Umbilical cord (tissue), 2 donors: ENCODE measurements around the gene AGAP4. TPM values are rescaled to one million over a fixed set of nuclear protein-coding genes. Genes with fewer than 3 reads are reported as not detected.
"Not testable (repeated sequence)": the region's sequence is repeated elsewhere in the genome, so short reads cannot be mapped to it uniquely, and the experiment has no call there.

Experiments
- DNase-seq: peaks from one replicate; pipeline ENCODE4 v3.0.0-alpha.2; 2015; ENCODE audit warnings: low spot score
- total RNA-seq: library from RNA; depleted of rRNA; stranded (reverse); fragments of >200 nt; gene quantifications from one replicate; pipeline ENCODE4 v1.2.3, GENCODE V29; 2014; ENCODE audit warnings: low replicate concordance; ENCODE audit not compliant: insufficient read depth

The AGAP4 gene
- total RNA-seq = 4.6 TPM

DNA sequence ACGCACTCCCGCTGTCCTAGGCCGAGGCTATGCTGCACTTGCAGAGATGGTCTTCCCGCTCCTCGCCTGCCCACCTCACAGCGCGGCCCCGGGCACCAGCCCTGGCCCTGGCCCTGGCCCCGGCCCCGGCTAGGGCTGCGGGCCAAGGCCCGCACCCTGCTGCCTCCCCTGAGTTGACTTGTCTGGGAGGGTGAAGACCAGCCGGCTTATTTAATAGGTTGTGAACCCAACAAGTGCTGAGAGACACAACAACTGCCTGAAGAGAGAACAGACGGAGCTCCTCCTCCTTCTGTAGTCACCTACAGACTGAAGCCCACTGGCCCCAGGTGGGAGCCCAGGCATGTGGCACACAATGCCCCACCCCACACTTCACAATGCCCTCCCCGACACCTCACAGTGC is at the start of gene AGAP4:
Gene AGAP4, minus strand, starts transcription at position 101 of the 400 bp plus-strand sequence. CDS start 153 bp downstream, outside the sequence.
- not testable (repeated sequence) for DNase-seq

DNA sequence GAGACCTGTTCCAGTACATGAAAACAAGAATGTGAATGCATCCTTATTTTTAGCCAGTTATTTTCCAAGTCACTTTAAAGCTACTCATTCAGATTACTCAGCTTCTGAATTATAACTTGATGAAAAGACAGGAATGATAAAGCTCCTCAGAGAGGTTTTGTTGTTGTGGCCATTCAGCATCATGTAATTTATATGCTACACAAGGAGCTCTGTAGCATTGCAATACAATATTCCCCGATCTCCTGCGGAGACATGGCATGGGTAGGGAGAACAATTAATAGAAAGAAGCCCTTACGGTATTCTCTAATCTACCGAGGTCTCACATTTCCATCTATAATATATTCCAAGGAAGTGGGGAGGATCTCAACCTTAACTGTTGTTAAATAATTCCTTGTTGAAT is 43.4 kb upstream of the AGAP4 start:
- not testable (repeated sequence) for DNase-seq

DNA sequence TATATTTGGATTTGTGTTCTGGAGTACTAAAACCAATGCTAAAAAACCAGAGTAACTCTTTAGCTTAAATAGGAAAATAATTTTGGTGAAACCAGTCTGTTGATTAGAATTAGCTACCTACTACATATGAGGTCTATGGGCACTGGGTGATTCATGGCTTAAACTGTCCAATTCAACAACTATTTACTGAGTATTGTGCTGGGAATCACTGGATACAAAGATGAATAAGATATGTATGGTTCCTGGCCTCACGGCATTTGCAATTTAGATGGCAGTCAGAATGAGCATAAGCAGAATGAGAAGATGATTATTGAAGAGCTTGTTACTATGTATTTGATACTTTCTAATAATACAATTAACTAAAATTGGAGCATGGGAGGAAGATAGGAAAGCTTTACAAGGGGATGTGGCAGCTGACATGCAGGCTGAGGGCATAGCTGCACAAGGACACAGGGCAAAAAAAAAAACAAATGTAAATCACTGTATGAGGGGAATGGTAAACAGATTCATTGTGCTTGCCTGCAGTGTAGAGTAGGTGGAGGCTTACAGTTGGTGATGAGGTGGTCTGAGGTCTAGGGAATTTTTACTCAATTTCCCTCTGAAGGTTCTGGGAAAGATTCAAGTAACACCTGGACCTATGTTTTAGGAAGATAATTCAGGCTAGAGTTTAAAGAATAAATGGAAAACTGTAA is 42.4 kb upstream of the AGAP4 start:
- not testable (repeated sequence) for DNase-seq

DNA sequence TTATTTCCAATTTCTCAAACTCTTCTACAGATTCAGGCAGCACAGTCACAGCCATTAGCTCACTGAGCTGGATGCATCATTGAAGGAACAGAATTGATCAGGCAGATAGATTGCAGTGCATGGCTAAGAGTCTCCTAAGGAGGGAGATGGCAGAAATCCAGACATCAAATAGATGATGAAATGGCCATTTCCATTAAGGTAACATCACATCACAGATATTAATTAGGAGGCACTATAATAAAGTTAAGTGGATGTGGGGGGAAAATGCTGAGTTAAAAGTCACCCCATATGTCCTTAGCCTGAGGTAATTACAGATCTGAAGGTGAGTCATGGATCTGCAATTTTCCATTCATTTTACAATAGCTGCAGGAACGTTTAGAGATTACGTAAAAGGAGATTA is 35.6 kb upstream of the AGAP4 start:
- not testable (repeated sequence) for DNase-seq

DNA sequence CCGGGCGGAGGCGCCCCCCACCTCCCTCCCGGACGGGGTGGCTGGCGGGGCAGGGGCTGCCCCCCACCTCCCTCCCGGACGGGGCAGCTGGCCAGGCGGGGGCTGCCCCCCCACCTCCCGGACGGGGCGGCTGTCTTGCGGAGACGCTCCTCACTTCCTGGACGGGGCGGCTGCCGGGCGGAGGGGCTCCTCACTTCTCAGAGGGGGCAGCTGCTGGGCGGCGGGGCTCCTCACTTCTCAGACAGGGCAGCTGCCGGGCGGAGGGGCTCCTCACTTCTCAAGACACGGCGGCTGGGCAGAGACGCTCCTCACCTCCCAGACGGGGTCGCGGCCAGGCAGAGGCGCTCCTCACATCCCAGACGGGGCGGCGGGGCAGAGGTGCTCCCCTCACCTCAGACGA is 18.1 kb upstream of the AGAP4 start:
- DNase-seq = not testable (repeated sequence)

DNA sequence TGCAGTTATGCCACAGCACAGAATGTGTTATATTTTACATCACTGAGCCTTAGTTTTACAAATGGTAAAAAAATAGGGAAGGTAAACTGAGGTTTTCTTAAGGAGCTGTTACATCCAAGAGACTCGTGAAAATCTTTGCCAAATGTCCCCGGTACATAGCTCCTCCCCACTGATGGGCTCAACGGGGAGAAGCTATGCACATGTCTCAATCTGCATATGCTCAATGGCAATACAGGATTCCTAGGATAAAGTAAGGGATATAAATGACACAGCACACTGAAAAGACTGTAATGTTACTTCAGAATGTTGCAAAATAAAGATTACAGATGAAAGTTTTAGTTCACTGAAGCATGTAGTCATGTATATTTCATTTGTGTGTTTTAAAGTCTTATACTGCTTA is 17.0 kb upstream of the AGAP4 start:
- peak; percentile 28 for DNase-seq

DNA sequence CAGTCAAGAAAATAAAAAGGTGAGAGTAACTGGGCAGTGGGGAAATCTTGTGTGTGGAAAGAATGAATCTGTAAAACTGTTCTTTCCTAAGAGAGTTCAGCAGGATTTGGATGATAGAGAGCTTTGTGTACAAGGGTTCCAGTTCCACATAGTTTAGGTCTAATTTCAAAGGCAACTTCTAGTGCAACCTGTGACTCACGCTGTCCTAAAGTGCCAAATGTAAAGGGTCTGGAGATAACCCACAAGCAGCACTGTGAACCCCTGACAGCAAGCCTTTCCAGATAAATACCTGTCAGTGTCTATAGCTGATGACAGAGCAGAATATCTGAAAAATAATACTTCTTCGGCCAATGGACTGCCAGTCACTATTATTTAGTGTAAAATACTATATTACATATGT is 16.3 kb upstream of the AGAP4 start:
- peak; percentile 12 for DNase-seq

DNA sequence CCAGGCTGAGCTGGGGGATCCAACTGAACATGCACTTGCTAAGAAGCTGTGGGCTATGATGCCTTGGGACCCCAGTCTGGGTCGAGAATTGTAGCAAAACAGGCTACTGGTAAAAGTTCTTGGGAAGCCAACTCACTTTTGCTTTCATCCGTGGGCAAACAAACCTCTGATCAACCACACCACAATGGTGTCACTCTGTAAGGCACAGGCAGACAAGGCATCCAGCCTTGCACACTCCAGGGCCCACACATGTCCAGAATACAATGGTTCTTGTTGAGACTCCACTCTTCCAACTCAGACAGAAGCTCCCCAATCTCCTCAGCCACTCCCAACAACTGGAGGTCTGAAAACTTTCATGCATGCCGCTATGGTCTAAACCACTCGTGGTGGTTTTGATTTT is 10.6 kb upstream of the AGAP4 start:
- DNase-seq = not testable (repeated sequence)

DNA sequence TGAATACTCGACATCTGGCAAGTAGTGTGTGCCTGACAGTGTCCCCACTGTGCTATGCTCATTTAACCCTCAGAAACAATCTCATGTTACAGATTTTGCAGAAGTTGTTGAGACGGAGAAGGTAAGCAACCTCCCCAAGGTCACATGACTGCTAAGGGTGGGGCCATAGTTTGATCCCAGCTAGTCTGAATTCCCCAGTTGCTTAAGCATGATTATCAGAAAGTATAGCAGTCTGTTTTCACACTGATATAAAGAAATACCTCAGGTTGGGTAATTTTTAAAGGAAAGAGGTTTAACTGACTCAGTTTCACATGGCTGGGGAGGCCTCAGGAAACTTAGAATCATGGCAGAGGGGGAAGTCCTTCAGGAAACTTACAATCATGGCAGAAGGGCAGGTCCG is 1.2 kb upstream of the AGAP4 start:
- DNase-seq = not testable (repeated sequence)

DNA sequence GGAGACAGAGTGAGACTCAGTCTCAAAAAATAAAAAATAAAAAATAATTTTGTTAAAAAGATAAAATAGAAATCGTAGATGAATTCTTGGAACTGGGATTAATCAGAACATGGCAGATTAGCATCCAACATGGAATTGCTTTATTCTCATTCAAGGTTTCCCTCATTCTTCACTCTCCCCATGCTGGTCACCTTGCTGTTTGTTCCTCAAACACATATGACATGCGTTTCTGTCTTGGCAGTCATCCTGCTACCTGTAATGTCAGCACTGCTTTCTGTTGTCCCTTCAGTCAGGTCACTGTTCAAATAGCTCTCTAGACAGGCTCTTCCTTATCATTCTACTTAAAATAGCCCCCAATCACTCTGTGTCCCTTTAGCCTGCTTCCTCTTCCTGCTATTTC is 24.4 kb downstream of the AGAP4 start:
- not testable (repeated sequence) for DNase-seq

DNA sequence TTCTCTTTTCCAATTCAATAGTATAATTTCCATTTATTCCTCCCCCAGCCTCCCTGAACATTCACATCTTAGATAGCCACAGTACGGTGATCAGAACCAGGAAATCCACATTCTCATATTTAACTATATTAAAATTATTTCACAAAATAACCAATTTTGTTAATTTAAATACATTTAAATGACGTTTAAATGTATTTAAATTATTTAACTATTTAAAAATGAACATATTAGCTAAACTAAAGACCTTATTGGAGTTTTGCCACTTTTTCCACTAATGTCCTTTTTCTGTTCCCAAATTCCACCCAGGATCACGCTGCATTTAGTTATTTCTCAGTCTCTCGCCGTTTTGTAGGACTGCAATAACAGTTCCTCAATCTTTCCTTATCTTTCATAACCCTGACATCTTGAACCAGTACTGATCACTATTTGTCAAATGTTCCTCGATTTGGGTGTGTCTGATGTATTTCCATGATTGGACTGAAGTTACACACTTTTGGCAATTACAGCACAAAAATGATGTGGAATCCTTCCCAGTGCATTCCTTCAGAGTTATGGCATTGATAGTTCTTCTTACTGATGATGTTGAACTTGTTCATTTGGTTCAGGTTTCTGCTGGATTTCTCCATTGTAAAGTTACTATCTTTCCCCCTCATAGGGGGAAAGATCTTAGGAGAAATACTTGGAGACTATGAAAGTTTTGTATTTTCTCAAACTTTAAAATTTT is 27.0 kb downstream of the AGAP4 start:
- not testable (repeated sequence) for DNase-seq

DNA sequence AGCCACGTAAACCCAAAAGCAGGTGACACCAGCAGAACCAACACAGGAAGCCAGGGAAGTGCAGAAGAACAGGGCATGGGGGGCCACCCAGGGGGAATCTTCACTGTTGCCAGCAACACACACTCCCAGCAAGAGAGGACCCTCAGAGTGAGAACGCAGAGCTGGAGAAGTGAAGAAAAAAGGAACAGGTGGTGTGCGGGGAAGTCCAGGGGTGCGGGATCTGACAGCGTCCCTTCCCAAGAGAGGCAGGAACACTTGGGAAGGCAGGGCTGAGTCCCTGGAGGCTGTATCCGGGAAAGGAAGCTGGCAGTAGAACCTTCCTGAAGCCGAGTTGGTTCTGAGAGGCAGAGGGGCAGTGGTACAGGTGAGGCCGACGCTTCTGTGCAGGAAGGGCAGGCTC is 27.7 kb downstream of the AGAP4 start:
- no peak for DNase-seq

DNA sequence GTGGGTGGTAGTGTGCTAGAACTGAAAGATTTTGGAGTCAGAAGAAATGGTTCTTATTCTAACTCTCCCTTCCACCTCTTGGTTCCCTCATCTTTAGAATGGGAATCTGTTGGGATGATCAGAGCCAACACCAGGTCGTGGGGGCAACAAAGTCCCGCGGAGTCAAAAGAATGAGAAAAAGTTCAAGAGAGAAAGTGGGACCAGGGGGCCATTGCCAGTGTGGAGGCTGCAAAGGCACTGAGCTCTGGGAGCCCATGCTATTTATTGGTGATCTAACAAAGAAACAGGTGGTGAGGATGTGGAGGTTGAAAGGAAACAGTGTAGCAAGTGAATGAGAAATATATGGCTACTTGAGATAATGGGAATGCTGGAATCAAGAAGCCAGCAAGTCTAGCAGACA is 29.4 kb downstream of the AGAP4 start:
- DNase-seq = no peak

DNA sequence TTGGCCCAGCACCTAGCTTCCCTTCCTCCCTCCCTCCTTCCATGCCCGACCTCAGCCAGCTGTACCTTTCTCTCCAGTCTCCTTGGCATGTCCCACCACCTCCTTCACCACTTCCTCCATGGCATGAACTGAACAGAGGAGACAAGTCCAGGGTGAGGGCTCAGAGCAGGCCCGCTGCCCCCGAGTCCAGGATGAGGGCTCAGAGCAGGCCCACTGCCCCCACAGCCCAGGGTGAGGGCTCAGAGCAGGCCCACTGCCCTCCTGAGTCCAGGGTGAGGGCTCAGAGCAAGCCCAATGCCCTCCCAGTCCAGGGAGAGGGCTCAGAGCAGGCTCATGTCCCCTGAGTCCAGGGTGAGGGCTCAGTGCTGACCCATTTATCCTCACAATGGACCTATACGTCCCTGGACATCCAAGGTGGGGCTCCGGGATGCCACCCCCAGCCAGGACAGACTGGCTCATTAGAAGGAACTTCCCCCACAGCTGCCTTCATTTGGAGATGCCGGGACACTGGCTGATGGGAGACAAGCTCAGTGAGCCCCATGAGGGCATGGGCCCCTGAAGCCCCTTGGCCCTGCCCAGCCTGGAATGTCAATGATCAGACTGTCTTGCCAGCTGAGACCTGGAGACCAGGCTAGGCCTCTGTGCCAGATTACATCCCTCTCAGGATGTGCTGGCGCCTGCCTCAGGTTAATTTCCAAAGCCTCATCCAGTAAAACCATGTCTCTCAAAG is 30.0 kb downstream of the AGAP4 start:
- no peak for DNase-seq

DNA sequence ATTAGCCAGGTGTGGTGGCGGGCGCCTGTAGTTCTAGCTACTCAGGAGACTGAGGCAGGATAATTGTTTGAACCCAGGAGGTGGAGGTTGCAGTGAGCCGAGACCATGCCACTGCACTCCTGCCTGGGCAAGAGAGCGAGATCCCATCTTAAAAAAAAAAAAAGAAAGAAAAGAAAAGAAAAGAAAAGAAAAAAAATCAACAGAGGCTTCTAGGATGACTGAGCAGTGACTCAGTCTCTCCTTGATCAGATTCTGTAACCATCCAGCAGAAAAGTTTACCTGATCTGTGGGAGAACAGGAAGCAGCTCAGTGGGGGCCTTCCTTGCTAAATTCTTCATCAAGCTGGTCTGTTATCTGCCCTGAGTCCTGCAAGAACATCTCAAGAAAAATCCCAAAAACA is 33.2 kb downstream of the AGAP4 start:
- DNase-seq = not testable (repeated sequence)

DNA sequence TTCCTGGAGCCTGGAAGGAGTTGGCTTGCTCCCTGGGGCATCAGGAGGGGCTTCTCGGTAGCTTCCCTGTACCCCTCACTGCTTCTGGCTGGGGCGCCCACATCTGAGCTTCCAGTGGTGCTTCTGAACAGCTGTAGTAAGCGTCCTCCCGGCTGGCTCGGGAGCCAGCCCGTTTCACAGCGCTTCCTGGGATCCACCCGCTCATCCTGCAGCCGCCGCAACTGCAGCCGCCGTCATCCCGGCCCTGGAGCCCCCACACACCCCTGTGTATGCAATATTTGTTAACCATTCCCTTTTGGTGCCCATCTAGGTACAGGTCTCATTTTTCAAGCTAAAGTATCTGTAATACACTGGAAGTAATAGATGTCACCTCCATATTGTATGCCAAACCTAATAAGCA is 34.3 kb downstream of the AGAP4 start:
- not testable (repeated sequence) for DNase-seq

DNA sequence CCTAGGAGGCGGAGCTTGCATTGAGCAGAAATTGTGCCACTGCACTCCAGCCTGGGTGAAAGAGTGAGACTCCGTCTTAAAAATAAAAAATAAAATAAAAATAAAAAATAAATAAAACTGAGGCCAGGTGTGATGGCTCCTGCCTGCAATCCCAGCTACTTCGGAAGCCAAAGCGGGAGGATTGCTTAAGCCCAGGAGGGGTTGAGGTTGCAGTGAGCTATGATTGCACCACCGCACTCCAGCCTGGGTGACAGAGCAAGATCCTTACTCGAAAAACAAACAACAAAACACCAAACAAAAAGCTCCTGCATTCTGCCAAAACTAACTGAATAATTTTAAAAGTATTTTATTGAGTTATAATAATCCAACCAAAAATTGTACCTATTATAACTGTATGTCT is 36.2 kb downstream of the AGAP4 start:
- DNase-seq = no peak

DNA sequence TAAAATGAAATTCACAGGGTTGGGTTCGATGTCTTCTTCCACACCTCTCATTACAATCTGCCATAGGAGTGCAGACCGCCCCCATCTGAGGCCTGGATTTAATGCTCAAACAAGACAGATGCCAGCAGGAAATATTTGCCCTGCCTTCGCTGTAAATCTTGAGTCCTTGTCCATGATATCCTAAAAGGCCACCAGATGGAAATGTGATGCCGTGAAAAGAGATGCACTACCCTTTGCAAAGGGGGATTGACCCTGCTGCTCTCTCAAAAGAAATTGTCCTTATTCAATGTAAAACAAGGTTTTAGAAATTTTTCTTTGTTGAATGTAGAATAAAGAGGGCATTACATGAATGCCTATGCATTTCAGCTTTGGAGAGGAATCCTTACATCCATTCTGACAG is 37.5 kb downstream of the AGAP4 start:
- DNase-seq = peak; percentile 49

DNA sequence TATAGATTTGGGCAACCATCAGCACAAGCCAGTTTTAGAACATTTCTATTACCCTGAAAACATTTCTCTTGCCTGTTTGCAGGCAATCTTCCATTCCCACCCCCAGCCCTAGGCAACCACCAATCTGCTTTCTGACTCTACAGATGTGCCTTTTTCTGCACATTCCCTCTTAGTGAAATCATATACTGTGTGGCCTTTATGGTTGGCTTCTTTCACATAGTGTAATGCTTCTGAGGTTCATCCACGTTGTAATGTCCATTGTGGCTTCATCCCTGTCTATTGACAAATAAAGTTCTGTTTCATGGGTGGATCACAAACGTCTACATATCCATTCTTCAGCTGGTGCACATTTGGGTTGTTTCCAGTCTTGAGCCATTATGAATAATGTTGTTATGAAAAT is 42.3 kb downstream of the AGAP4 start:
- DNase-seq = not testable (repeated sequence)

DNA sequence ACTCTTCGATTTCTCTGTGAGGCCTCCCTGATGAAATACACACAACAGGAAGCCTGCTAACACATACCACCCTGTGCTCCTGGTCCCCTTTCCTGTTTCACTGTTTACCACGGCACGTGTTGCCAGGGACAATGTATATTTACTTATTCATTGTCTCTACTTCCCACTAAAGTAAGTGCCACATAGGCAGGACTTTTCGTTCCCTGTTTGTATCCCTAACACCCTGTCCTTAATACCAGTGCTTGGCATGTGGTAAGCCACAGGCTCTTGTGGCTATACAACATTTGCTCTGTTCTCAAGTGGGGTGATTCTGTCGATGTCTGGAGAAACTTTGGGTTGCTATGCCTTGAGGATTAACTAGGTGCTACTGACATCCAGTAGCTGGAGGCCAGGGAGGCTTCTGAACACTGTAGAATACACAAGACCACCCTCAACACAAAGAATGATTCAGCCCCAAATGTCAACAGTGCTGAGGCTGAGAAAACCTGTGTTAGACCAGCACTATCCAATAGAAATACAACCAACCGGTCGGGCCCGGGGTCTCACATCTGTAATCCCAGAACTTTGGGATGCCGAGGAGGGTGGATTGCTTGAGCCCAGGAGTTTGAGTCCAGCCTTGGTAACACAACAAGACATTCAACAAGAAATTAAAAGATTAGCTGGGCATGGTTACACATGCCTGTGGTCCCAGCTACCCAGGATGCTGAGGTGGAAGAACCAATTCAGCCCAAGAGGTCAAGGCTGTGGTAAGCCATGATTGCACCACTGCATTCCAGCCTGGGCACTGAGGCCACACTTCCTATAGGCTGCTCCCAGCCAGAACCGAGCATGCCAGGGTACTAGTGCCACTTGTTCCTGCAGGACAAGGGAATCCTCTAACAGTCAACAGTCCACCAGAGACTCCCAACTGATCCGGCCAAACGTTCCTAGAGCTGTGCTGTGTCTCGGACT is 44.0 kb downstream of the AGAP4 start:
- not testable (repeated sequence) for DNase-seq

DNA sequence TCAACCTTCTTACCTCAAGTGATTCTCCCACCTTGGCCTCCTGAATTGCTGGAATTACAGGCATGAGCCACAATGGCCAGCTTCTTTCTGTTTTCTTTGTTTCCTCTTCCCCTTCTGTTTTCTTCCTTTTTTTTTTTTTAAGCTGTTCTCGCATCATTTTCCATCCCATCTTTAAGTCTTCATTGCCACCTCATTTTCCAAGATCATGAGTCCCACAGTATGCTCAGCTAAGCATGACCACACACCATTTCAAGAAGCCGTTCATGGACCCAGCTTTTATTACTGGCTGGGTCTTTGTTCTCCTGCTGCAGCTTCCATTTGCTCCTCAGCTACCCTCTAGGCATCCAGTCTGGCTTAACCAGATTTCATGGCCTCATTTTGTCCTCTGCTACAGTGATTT is 52.5 kb downstream of the AGAP4 start:
- not testable (repeated sequence) for DNase-seq
